NCI-H2081 treated with DMSO at 0.1 percent for 48 hours (cell line): ENCODE measurements around the gene PYROXD2.

Experiments used
- DNase-seq: peaks from one replicate; lab custom pipeline; 2025; lab: John Stamatoyannopoulos, UW

Gene PYROXD2

GRCh38 chr10:98433881-98434732, 19.1 kb upstream of the PYROXD2 start:
- DNase-seq: no peak

- no peak for DNase-seq
Observed at GRCh38 chr10:98433371-98433770, 18.4 kb upstream of the PYROXD2 start.

- DNase-seq: no peak
Observed at GRCh38 chr10:98432330-98432729, 17.3 kb upstream of the PYROXD2 start.

- no peak for DNase-seq
Observed at GRCh38 chr10:98431016-98431415, 16.0 kb upstream of the PYROXD2 start.

- no peak for DNase-seq
Observed at GRCh38 chr10:98430427-98430826, 15.4 kb upstream of the PYROXD2 start.

- no peak for DNase-seq
Observed at GRCh38 chr10:98429320-98430072, 14.5 kb upstream of the PYROXD2 start.

GRCh38 chr10:98427011-98427515, 12.1 kb upstream of the PYROXD2 start:
- DNase-seq: no peak

GRCh38 chr10:98425511-98426352, 10.8 kb upstream of the PYROXD2 start:
- no peak for DNase-seq

- DNase-seq: no peak
Observed at GRCh38 chr10:98424295-98425254, 9.6 kb upstream of the PYROXD2 start.

GRCh38 chr10:98423691-98424120, 8.7 kb upstream of the PYROXD2 start:
- DNase-seq: no peak

GRCh38 chr10:98422182-98422581, 7.2 kb upstream of the PYROXD2 start:
- no peak for DNase-seq

- DNase-seq: no peak
Observed at GRCh38 chr10:98420786-98421185, 5.8 kb upstream of the PYROXD2 start.

- DNase-seq: no peak
Observed at GRCh38 chr10:98419469-98420261, 4.7 kb upstream of the PYROXD2 start.

GRCh38 chr10:98418665-98419468, 3.9 kb upstream of the PYROXD2 start:
- DNase-seq: no peak

GRCh38 chr10:98417973-98418664, 3.1 kb upstream of the PYROXD2 start:
- no peak for DNase-seq

- DNase-seq: no peak
Observed at GRCh38 chr10:98417481-98417959, 2.5 kb upstream of the PYROXD2 start.

GRCh38 chr10:98416606-98417388, 1.8 kb upstream of the PYROXD2 start:
- DNase-seq: no peak

- DNase-seq: no peak
Observed at GRCh38 chr10:98415731-98416119, 743 bp upstream of the PYROXD2 start.
